Measurements from ENCODE around the gene RARB.

The RARB gene

DNA sequence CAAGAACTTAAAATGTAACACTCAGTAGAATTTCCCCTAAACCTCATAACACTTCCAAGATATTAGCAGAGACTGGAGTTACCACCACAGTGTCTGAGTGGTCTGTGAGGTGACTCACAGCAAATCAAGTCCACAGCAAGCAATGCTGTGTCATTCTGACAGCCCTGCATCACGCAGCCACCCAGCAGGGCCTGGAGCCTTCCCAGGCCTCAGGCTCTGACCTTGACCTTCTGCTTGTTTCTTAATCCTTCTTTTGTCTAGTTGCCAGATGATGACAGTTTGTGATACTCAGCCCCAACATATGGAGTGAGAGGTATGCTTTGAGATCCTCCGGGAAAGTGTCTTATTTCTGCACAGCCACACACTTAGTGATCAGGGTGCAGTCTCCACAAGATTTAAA, 154.2 kb downstream of the RARB start:
- DNase-seq = no peak

- no peak for DNase-seq
Measured at GRCh38 chr3:25583343-25583742, 155.3 kb downstream of the RARB start.

DNA sequence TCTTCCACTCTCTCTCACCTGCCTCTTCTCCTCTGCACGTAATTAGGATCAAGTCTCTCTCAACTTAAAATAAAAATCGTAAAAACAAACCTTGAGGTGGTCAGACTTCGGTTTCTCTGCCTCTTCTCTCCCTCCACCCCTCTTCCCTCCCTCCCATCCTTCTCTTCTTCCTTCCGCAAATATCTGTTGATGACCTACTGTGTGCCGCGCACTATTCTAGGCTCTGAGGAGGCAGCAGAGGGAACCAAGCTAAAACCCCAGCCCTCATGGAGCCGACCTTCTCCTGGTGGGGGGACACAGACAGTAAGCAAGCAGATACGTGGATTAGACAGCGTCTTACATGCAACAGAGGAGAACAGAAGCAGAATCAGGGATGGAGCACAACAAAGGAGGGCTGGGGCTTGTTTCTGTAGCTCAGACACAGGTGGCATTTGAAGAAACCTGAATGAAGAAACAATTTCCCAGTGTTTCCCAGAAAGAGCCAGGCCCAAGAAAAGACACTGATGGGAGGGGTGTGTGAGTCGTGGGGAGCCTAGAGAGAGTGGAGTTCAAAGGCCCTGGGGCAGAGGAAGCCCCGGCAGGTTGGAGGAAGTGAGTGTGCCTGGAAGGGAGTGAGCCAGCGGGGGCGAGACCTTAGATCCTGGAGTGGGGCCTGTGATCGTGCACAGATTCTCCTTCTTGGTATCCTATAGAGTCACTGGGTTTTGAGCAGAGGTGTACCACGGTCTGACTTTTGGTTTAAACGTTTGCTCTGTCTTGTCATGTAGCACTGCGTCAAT, 156.1 kb downstream of the RARB start:
- no peak for DNase-seq

DNA sequence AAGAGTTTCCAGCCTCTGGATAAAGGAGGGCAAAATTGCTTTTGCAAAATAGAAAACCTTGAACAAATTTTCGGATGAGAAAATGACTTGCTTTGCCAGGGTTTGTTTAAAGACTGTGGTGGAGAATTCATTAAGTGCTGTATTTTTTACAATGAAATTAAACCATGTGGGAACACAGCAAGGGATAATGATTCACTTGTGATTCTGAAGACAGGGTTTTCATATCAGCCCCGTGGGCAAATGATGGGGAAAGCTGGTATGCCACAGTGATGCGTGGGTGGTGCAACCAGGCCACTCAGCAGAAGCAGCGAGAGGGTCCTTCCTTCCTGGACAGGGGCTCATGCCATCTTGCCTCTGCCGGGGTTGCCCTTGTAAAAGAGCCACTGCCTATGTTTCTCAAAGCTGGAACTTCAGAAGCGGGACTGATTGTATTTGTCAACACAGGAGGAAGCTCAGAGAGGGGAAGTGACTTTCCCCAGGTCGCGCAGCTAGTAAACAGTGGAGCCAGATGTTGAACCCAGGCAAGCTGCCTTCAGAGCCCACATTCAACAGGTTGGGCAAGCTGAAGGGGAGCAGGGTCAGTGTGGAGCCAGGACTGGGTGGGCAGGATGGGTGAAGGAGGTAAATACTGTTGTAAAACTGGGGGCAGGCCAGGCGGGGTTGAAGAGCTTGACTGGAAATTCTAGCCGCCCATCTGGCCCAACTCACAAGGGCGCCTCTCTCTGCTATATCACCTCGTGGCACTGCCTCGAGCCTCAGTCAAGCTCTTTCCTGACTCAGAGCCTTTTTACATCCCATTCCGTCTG, 157.5 kb downstream of the RARB start:
- DNase-seq = no peak

- no peak for DNase-seq
Measured at GRCh38 chr3:25586167-25586505, 158.1 kb downstream of the RARB start.

- DNase-seq = no peak
Measured at GRCh38 chr3:25586553-25586952, 158.5 kb downstream of the RARB start.

DNA sequence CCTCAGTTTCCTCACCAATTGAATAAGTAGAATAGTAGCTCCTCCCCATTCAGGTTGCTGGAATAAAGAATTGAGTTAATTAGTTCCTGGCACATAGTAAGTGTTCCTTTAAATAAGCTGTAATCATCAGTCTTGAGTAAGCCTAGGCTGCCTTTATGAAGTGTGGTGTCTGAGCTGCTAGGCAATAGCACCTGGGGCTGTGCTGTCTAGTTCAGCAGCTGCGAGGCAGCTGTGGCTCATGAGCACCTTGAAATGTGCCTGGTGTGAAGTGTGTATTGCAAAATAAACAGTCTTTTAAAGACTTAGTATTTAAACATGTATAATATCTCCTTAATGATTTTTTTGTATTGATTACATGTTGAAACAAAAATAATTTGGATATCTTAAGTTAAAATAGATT, 159.0 kb downstream of the RARB start:
- no peak for DNase-seq

- no peak for DNase-seq
Measured at GRCh38 chr3:25587526-25587925, 159.5 kb downstream of the RARB start.

GRCh38 chr3:25587975-25588374, 159.9 kb downstream of the RARB start:
- DNase-seq = no peak

GRCh38 chr3:25588441-25589103, 160.5 kb downstream of the RARB start:
- DNase-seq = no peak

DNA sequence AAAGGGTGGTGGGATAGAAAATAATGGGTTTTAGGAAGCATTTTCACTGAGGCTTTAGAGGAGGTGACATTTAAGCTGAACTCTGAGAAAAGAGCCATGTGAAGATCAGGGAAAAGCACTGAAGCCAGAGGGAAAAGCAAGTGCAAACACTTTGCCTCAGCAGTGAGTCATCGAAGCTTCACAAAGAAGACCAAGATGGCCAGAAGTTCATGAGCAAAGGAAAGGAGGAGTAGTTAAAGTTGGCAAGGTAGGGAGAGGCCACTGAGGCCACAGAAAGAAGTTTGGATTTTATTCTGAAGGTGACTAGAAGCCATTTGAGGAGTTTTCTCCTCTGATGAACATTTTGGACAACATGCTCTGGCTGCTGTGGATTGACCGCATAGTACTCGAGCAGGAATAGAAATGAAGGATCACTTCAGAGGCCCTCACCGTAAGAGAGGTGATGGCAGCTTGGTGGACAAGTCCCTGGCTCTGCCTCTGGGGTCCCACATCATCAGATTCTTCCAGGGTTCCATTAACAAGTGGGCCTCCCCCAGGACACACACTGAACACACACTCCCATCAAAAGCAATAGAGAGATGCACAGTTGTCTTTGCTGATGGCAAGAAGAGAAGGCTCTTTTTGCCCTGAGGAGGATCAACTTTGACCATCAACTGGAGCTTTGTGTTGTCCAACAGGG, 161.2 kb downstream of the RARB start:
- no peak for DNase-seq

- no peak for DNase-seq
Measured at GRCh38 chr3:25589783-25590258, 161.8 kb downstream of the RARB start.

DNA sequence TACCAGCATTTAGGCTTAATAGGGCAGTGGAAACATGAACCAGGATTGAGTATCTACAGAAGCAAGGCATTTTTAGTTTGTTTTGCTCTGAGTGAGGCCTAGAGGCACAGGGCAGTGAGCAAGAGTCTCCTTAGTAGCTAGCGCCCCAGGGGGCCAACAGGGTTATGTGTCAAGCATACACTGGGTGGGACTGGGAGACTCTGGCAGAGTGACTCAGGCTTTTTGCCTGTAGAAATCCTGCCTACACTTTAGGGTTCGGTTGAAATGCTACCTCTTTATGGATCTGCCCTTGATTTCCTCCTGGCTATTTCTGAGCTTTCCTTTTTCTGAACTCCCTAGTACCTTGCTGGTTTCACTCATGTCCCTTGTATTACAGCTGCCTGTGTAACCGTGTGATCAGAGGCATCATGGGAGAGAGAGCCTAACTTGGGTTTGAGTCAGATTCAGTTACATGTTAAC, 164.5 kb downstream of the RARB start:
- no peak for DNase-seq

- no peak for DNase-seq
Measured at GRCh38 chr3:25593001-25593400, 164.9 kb downstream of the RARB start.

GRCh38 chr3:25594007-25594502, 166.0 kb downstream of the RARB start:
- DNase-seq = no peak

DNA sequence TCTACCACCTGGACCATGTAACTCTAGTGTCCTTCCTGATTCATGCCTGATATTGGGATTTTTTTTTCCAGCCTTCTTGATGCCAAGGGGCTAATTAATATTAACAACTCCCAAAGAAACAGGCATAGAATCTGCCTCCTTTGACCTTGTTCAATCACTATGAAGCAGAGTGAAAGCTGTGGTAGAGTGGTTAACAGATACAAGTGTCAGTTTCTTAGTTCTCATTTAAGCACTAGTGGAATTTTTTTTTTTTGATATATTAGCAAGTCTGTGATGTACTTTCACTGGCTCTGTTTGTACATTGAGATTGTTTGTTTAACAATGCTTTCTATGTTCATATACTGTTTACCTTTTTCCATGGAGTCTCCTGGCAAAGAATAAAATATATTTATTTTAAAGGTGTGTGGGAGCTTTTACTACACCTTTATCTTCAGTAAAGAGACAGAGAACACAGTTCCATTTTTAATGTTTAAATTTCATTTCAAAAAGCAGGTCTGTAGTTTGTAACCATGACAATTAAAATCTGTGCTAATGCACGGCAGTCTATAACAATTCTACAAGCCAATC, 169.6 kb downstream of the RARB start:
- no peak for DNase-seq

DNA sequence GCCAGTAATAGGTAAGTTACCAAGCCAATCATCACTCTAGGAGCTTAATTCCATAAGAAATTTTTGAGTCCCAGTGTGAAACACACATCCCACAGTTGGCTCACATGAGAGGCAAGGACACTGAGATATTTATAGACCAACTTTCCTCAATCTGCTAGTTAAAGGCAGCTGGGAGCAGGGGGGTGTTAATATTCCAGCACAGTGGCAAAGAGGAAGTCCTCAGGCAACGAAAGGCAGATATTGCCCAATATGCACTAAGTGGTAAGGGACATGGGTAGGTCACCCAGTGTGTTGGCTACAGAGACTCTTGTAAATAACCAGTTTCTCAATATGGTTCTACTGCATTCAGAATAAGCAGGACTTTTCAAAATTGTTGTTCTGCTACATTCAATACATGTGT, 175.6 kb downstream of the RARB start:
- no peak for DNase-seq

DNA sequence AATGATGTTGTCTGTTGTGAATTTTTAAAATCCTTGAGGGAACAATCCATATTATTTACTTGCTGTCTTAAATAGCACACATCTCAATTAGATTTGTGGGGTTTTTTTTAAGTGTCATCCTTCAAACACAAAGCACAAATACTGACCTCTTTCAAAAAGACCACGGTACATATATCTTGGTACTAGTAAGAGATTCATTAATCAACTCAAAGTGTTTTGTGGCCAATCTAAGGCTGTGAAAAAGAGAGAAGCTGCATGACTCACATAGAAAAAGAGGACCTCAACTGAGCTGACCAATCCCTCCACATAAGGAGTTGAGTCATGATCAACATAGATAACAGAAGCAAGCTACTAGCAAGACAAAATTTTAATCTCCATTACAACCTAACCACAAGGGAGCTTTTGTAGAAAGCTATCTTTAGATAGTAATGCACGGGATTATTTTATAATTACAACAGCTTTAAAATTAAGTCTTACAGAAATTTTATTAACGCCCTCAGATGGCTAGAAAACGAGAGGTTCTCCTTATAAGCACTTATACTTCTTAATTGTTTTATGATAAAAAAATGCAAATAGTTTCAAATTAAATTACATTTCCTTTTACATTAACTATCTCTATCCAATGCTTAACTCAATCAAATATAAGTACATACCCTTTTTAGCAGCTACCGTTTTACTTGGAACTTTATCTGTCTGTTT, 176.2 kb downstream of the RARB start:
- DNase-seq = no peak

GRCh38 chr3:25610167-25610566, 182.1 kb downstream of the RARB start:
- DNase-seq = no peak

DNA sequence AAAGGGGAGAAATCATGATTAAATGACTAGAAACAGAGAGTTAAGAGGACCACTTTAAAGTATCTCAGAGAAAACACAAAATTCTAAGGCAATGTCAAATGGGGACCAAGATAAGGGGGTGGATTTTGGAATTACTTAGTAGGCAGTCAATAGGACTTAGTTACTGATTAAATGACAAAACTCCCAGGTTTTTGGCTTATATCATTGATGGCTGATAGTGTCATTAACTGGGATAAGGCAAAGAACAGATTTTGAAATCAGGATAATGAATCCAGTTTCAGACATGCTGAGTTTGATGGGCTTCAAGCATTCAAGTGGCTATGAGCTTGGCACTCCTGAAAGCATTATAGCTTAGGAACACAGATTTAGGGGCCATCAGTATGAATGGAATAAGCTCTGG, 182.7 kb downstream of the RARB start:
- no peak for DNase-seq

- no peak for DNase-seq
Measured at GRCh38 chr3:25611193-25611592, 183.1 kb downstream of the RARB start.

- no peak for DNase-seq
Measured at GRCh38 chr3:25618028-25618427, 190.0 kb downstream of the RARB start.

Data from NCI-H526 treated with DMSO at 0.1 percent for 48 hours (cell line).